ENCODE data around the gene TBX1. TPM values are rescaled to one million over a fixed set of nuclear protein-coding genes. Genes with fewer than 3 reads are reported as not detected.

The TBX1 gene
- total RNA-seq, 1 experiment from 2014 or later = 3.9 TPM

DNA sequence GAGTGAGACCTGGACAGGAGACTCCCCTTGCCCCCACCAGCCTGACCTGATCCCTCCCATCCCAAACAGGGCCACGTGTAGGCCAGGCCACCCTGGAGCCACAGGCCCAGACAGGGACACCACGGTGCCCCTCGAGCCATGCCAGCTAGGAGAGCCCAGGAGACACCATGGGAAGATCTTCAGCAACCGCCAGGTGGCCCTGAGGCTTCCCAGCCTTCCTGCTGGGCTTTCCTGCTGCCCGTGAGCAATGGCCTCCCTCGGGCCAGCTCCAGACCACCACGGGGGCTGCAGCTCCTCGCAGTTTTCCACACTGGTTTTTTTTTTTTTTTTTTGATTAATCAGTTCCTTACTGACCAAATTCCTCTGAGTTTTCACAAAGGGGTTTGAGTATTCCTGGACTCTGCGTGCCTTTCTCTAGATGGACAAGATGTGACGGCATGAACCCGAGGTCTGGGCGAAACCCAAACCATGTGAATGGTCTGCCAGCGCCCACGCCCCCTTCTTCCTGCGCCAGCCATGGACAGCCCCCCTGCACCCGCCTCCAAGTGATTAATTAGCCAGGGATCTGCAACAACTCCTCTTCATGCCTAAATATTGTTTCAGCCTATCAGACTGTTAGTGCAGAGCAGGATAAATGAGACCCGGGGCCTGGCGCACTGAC is 40.9 kb downstream of the TBX1 start (continued):
- TF ChIP-seq ZNF274 (IDR thresholded peaks at IDR 0.05; ENCODE audit: low read depth, low read length) (no peak), YY1 (IDR thresholded peaks at IDR 0.05; ENCODE audit: extremely low read depth, insufficient replicate concordance, low read depth, low read length) (no peak), MAX (IDR thresholded peaks at IDR 0.05) (no peak), CBX3 (IDR thresholded peaks at IDR 0.05; ENCODE audit: low read depth) (no peak), RAD21 (IDR thresholded peaks at IDR 0.05; ENCODE audit: low read depth) (no peak)
- TF ChIP-seq, protein P1, sequence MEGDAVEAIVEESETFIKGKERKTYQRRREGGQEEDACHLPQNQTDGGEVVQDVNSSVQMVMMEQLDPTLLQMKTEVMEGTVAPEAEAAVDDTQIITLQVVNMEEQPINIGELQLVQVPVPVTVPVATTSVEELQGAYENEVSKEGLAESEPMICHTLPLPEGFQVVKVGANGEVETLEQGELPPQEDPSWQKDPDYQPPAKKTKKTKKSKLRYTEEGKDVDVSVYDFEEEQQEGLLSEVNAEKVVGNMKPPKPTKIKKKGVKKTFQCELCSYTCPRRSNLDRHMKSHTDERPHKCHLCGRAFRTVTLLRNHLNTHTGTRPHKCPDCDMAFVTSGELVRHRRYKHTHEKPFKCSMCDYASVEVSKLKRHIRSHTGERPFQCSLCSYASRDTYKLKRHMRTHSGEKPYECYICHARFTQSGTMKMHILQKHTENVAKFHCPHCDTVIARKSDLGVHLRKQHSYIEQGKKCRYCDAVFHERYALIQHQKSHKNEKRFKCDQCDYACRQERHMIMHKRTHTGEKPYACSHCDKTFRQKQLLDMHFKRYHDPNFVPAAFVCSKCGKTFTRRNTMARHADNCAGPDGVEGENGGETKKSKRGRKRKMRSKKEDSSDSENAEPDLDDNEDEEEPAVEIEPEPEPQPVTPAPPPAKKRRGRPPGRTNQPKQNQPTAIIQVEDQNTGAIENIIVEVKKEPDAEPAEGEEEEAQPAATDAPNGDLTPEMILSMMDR (IDR thresholded peaks at IDR 0.05 in 2 of 3, conservative IDR thresholded peaks at IDR 0.05 in 1 of 3; ENCODE audit: borderline replicate concordance in 1 of 3, insufficient read depth in 1 of 3, low read depth in 2 of 3, low read length in 2 of 3) = no peak
- TF ChIP-seq, protein P2, sequence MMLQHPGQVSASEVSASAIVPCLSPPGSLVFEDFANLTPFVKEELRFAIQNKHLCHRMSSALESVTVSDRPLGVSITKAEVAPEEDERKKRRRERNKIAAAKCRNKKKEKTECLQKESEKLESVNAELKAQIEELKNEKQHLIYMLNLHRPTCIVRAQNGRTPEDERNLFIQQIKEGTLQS (IDR thresholded peaks at IDR 0.05) = no peak

- intact Hi-C loops (cut with micrococcal nuclease) = no loop called here
- TF ChIP-seq FOSL1 (IDR thresholded peaks at IDR 0.05; ENCODE audit: low read depth) (no peak), POLR2AphosphoS5 (IDR thresholded peaks at IDR 0.05; ENCODE audit: low read depth, low read length) (no peak), SRF (IDR thresholded peaks at IDR 0.05; ENCODE audit: low read depth) (no peak), EZH2 (IDR thresholded peaks at IDR 0.05) (no peak), YY1 (IDR thresholded peaks at IDR 0.05; ENCODE audit: extremely low read depth, insufficient replicate concordance, low read depth, low read length) (no peak), ZBTB33 (IDR thresholded peaks at IDR 0.05; ENCODE audit: extremely low read depth, insufficient replicate concordance, low read length) (no peak), TCF7L2 (IDR thresholded peaks at IDR 0.05; ENCODE audit: borderline replicate concordance, extremely low read depth, insufficient read depth, insufficient read length) (no peak), RAD21 (IDR thresholded peaks at IDR 0.05; ENCODE audit: low read depth) (no peak), SP1 (IDR thresholded peaks at IDR 0.05; ENCODE audit: low read depth) (no peak), POLR2A (IDR thresholded peaks at IDR 0.05; ENCODE audit: borderline replicate concordance, extremely low read depth, insufficient read depth, insufficient read length) (no peak)
- TF ChIP-seq, protein P1 (IDR thresholded peaks at IDR 0.05 in 2 of 3, conservative IDR thresholded peaks at IDR 0.05 in 1 of 3; ENCODE audit: borderline replicate concordance in 1 of 3, insufficient read depth in 1 of 3, low read depth in 2 of 3, low read length in 2 of 3) = no peak
Observed at GRCh38 chr22:19802001-19802893, 41.7 kb downstream of the TBX1 start.

More at GRCh38 chr22:19802001-19802893, 41.7 kb downstream of the TBX1 start:
- Histone ChIP-seq H2AFZ (ENCODE audit: low read depth, low read length, poor library complexity, severe bottlenecking) (no peak overlapping the region), H3K27ac (ENCODE audit: low read depth, low read length) (no peak overlapping the region), H4K20me1 (ENCODE audit: insufficient read depth) (no peaks in the 10 kb centered on the region), H3K4me2 (ENCODE audit: low read length) (no peak overlapping the region), H3K9me3 (ENCODE audit: control insufficient read depth in 1 of 2, insufficient read depth in 1 of 2, low read depth in 1 of 2, low read length in 2 of 2) (no peaks in the 10 kb centered on the region), H3K36me3 (ENCODE audit: control insufficient read depth in 1 of 2, insufficient read depth in 2 of 2, low read length in 2 of 2) (no peaks in the 10 kb centered on the region), H3K9me2 (ENCODE audit: insufficient read depth) (no peaks in the 10 kb centered on the region), H3K79me2 (ENCODE audit: insufficient read depth, low read length) (no peaks in the 10 kb centered on the region), H3K4me1 (ENCODE audit: control insufficient read depth in 1 of 2, insufficient read depth in 2 of 2, low read length in 2 of 2) (peaks cover 16 to 21% of the 10 kb centered on the region in 2 experiments), H3K9ac (ENCODE audit: low read length) (no peak overlapping the region), H3K27me3 (ENCODE audit: insufficient read depth, low read length) (no peaks in the 10 kb centered on the region), H3K4me3 (replicated peaks in 1 of 2; ENCODE audit: low read depth in 1 of 2, low read length in 2 of 2) (no peak overlapping the region)
- BruUV-seq (replicated peaks) = no TSS peak
- POLR2A ChIA-PET = no interaction called here
- RAD21 ChIA-PET (ENCODE audit: low non-redundant PET in 1 of 2, low total read pairs in 2 of 2, uncharacterized antibody in 2 of 2, unreplicated experiment in 2 of 2) = no interaction called here
- CTCF ChIA-PET = interaction anchor here (1.2 kb wide), 1 partner anchor 72 kb away, joined by 4 read pairs; no protein-coding TSS in a partner anchor
- no peak for DNase-seq (ENCODE audit: low read depth, low spot score)
- ATAC-seq = no peak

Measured in HCT116 (cell line).